Measurements from ENCODE around the gene SASH1.

SASH1 gene

GRCh38 chr6:148417045-148417444 lies 74.4 kb downstream of the SASH1 start:
- no peak for DNase-seq (ENCODE audit: low read depth)
- H3K4me3 ChIP-seq (ENCODE audit: low read depth, low read length): no peak overlapping the region
- TF ChIP-seq, protein P1, sequence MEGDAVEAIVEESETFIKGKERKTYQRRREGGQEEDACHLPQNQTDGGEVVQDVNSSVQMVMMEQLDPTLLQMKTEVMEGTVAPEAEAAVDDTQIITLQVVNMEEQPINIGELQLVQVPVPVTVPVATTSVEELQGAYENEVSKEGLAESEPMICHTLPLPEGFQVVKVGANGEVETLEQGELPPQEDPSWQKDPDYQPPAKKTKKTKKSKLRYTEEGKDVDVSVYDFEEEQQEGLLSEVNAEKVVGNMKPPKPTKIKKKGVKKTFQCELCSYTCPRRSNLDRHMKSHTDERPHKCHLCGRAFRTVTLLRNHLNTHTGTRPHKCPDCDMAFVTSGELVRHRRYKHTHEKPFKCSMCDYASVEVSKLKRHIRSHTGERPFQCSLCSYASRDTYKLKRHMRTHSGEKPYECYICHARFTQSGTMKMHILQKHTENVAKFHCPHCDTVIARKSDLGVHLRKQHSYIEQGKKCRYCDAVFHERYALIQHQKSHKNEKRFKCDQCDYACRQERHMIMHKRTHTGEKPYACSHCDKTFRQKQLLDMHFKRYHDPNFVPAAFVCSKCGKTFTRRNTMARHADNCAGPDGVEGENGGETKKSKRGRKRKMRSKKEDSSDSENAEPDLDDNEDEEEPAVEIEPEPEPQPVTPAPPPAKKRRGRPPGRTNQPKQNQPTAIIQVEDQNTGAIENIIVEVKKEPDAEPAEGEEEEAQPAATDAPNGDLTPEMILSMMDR (conservative IDR thresholded peaks at IDR 0.05; ENCODE audit: low read depth, low read length): no peak

DNA sequence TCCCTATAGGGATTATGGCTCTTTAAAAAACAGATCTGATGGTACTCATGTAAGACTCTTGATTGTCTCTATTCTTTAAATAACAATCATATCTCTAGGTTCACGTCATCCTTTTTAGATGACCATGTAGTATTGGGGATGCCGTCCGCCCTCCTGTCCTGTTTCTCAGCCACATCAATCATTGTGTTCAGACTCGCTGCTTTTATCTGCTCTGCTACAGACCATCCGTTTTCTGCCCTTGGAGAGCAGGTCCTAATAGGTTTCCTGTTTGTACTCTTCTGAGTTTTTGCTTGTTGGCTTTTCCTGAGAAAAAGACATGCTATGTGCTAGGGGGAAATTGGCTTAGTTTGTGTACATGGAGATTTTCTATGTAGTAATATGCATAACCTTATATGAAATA lies 76.8 kb downstream of the SASH1 start:
- no peak for DNase-seq (ENCODE audit: low read depth)
- no peak overlapping the region for H3K4me3 ChIP-seq (ENCODE audit: low read depth, low read length)
- TF ChIP-seq, protein P1 (conservative IDR thresholded peaks at IDR 0.05; ENCODE audit: low read depth, low read length): no peak

DNA sequence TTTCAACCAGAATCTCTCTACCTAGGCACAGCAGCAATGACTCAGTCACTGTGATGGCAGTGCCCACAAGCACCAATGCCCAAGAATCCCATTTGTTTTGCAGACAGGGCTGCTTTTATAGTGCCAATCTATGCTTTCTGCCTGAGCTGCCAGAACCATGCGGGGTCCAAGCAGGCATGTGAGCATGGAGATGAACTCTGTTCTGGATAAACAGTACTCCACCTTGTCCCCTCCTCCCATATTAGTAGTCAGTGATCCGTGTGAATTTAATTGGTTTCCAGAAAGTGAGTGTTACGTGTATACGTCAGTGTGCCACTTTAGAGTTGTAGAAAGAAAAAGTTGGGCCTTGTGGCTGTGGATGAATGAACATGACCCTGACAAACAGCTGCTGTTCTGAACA lies 79.4 kb downstream of the SASH1 start:
- TF ChIP-seq, protein P1 (conservative IDR thresholded peaks at IDR 0.05; ENCODE audit: low read depth, low read length): no peak
- no peak for DNase-seq (ENCODE audit: low read depth)
- H3K4me3 ChIP-seq (ENCODE audit: low read depth, low read length): no peak overlapping the region

GRCh38 chr6:148423133-148423532 lies 80.5 kb downstream of the SASH1 start:
- no peak for DNase-seq (ENCODE audit: low read depth)
- no peak overlapping the region for H3K4me3 ChIP-seq (ENCODE audit: low read depth, low read length)
- TF ChIP-seq, protein P1 (conservative IDR thresholded peaks at IDR 0.05; ENCODE audit: low read depth, low read length): no peak

DNA sequence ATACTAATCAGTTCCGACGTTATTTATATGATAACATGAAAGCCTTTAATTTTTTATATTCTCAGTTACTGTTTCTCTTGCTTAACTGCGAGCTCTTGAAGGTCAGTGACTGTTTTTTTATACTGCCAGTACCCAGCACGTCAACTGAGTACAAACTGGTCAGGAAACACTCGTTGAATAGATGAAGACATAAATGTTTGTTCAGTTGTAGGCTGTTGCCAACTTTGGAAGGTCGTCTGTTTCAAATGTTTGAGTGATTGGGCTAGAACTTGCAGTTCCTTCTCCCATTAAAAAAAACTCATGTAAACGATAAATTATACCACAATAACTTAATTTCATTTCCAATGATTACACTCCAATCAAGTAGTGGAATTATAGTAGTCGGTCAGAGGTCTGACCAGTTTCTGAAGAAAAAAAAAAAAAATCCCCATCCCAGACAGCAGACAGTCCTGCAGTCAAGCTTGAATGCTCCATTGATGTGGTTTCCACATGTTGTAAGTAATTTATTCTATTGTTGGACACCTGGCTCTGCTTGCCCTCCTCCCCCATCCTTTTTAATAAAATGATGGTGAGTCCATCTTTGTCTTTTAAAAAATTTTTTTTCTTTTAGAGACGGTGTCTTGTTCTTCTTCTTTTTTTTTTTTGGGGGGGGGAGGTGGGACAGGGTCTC lies 81.1 kb downstream of the SASH1 start:
- peak; percentile 48 for DNase-seq (ENCODE audit: low read depth)
- no peak overlapping the region for H3K4me3 ChIP-seq (ENCODE audit: low read depth, low read length)
- TF ChIP-seq, protein P1 (conservative IDR thresholded peaks at IDR 0.05; ENCODE audit: low read depth, low read length): no peak

DNA sequence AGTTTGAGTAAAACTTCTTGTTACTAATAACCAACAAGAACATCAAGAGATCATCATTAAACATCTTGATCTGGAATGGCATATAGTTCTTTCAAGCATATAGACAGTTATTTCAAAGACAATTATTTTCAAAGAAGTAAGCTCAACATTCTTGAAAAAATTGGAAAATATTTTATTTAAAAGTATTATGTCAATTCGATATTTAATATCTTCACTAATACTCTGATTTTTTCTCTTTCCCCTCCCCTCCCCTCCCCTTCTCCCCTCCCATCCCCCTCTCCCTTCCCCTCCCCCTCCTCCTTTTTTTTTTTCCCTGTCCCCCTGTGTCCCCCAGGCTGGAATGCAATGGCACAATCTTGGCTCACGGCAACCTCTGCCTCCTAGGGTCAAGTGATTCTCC lies 82.8 kb downstream of the SASH1 start:
- no peak overlapping the region for H3K4me3 ChIP-seq (ENCODE audit: low read depth, low read length)
- DNase-seq (ENCODE audit: low read depth): no peak
- TF ChIP-seq, protein P1 (conservative IDR thresholded peaks at IDR 0.05; ENCODE audit: low read depth, low read length): no peak

- H3K4me3 ChIP-seq (ENCODE audit: low read depth, low read length): no peak overlapping the region
- no peak for DNase-seq (ENCODE audit: low read depth)
- TF ChIP-seq, protein P1 (conservative IDR thresholded peaks at IDR 0.05; ENCODE audit: low read depth, low read length): no peak
These were observed 83.8 kb downstream of the SASH1 start for GRCh38 chr6:148426317-148426977.
